Mononuclear cell (primary cell): ENCODE measurements around the gene POTEC. TPM values are rescaled to one million over a fixed set of nuclear protein-coding genes. Genes with fewer than 3 reads are reported as not detected.
"Not testable (repeated sequence)": the region's sequence is repeated elsewhere in the genome, so short reads cannot be mapped to it uniquely, and the experiment has no call there.

ENCODE experiments used
- H3K27me3 ChIP-seq: 2 replicates; pipeline ENCODE4 v1.6.0; 2011; ENCODE audit warnings: low read length, control low read depth; ENCODE audit not compliant: insufficient read depth
- H3K4me1 ChIP-seq: 2 replicates; pipeline ENCODE4 v1.5.1; 2011; ENCODE audit warnings: mild to moderate bottlenecking, low read length, control low read depth; ENCODE audit not compliant: insufficient read depth
- H3K4me3 ChIP-seq: 2 replicates; pipeline ENCODE4 v1.5.1; 2011; ENCODE audit warnings: mild to moderate bottlenecking, low read length, moderate library complexity
- H3K9me3 ChIP-seq: 2 replicates; pipeline ENCODE4 v1.5.1; 2011; ENCODE audit warnings: low read depth, mild to moderate bottlenecking, control low read depth, low read length
- total RNA-seq: library from RNA; depleted of rRNA; stranded (reverse); fragments of >200 nt; gene quantifications from one replicate; pipeline ENCODE4 v1.2.3, GENCODE V29; 2012

The POTEC gene
- total RNA-seq, 1 donor: not detected

DNA sequence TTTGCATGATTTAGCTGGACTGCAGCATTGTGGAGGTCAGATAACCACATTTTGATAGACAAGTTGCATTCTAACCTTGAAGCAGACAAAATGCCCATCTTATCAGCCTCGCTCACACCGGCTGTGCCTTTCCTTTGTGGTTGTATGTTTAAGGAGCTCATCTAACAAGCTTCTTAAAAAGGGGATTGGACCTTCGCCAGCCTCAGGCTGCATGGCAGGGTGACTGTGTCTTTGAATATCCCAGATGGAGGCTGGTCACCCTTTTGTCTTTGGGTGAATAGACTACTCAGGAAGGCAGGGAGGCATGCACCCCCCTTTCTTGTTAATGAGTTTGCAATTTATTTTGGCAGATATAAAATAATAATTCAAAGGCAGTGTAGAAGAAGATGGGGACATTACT is 72.1 kb downstream of the POTEC start:
- not testable (repeated sequence) for H3K27me3 ChIP-seq, H3K9me3 ChIP-seq, H3K4me3 ChIP-seq, H3K4me1 ChIP-seq

DNA sequence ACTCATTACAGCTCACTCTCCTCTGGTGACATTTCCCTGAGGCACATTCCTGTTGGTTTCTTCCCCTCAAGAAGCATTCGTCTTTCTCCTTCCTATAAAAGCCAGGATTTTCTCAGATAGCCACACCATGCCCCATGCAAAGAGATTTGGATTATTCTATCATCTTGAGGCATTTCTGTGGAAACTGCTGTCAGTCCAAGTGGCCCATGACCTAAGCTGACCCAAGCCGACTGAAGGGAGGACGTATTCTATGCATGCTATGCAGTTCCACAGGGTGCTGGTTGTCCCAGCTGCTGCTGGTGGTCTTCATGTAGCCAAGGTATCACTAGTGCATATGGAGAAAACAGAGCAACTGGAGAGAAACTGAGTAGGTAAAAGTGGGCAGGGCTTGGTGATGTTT is 73.0 kb downstream of the POTEC start:
- not testable (repeated sequence) for H3K4me1 ChIP-seq, H3K9me3 ChIP-seq, H3K27me3 ChIP-seq, H3K4me3 ChIP-seq

DNA sequence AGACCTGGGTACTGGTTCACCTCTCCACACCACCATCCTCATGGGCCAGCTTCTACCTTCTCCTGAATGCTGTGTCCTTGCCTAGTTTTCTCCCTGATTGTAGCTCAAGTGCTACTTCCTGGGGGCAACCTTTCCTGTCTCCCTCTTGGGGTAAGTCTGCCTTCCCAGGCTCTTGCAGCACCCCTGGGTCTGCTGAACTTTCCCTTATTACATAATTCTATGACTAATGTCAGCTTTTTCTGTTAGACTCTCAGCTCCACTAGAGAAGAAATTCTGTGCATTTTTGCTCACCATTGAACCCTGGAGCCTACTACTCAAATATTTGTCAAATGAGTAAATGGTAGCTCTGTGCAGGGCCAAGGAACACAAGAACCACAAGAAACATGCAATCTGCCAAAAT is 73.4 kb downstream of the POTEC start:
- not testable (repeated sequence) for H3K4me1 ChIP-seq, H3K9me3 ChIP-seq, H3K4me3 ChIP-seq, H3K27me3 ChIP-seq

DNA sequence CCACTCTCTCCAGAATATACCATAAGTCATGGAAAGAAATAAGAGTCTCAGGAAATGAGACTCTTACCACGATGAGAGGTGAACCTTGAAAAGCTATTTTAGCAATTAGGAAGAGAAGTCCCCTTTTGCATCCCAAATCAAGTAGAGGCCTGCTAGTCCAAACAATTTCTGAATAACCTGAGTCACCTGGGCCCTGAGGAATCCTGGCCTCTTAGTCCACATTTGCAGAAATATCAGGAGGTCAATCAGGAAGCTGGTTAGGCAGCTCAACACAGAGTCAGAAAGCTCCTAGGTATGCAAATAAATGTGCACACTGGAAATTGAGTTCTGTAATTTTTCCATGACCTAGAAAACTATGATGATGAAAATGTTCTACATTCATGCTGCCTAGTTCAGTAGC is 77.4 kb downstream of the POTEC start:
- not testable (repeated sequence) for H3K4me1 ChIP-seq, H3K9me3 ChIP-seq, H3K27me3 ChIP-seq, H3K4me3 ChIP-seq

Other genes with a start within 250 kb of the POTEC start
- gene ANKRD30B, start 204.6 kb upstream of the POTEC start, total RNA-seq: not detected